ENCODE results near the gene ARID1A.

The ARID1A gene

GRCh38 chr1:26728645-26729044 is 32.8 kb downstream of the ARID1A start:
- DNase-seq: no peak

GRCh38 chr1:26729633-26730032 is 33.8 kb downstream of the ARID1A start:
- no peak for DNase-seq

- DNase-seq: no peak
Measured at GRCh38 chr1:26730695-26731094, 34.9 kb downstream of the ARID1A start.

- no peak for DNase-seq
Measured at GRCh38 chr1:26731233-26731902, 35.6 kb downstream of the ARID1A start.

GRCh38 chr1:26733392-26733791 is 37.6 kb downstream of the ARID1A start:
- DNase-seq: no peak

- DNase-seq: peak; percentile 56
Measured at GRCh38 chr1:26733982-26734381, 38.2 kb downstream of the ARID1A start.

- no peak for DNase-seq
Measured at GRCh38 chr1:26734501-26735058, 38.8 kb downstream of the ARID1A start.

- DNase-seq: no peak
Measured at GRCh38 chr1:26739329-26739914, 43.6 kb downstream of the ARID1A start.

GRCh38 chr1:26740023-26740634 is 44.3 kb downstream of the ARID1A start:
- no peak for DNase-seq

GRCh38 chr1:26740952-26741351 is 45.1 kb downstream of the ARID1A start:
- DNase-seq: no peak

- DNase-seq: no peak
Measured at GRCh38 chr1:26743426-26744059, 47.7 kb downstream of the ARID1A start.

GRCh38 chr1:26744075-26744959 is 48.5 kb downstream of the ARID1A start:
- peak; percentile 90 for DNase-seq

GRCh38 chr1:26745191-26745590 is 49.4 kb downstream of the ARID1A start:
- no peak for DNase-seq

GRCh38 chr1:26747048-26747447 is 51.2 kb downstream of the ARID1A start:
- DNase-seq: no peak

GRCh38 chr1:26748351-26748750 is 52.5 kb downstream of the ARID1A start:
- no peak for DNase-seq

- DNase-seq: no peak
Measured at GRCh38 chr1:26749458-26749857, 53.6 kb downstream of the ARID1A start.

GRCh38 chr1:26750428-26750827 is 54.6 kb downstream of the ARID1A start:
- no peak for DNase-seq

GRCh38 chr1:26752519-26752918 is 56.7 kb downstream of the ARID1A start:
- DNase-seq: no peak

- DNase-seq: no peak
Measured at GRCh38 chr1:26754086-26754874, 58.5 kb downstream of the ARID1A start.

- DNase-seq: no peak
Measured at GRCh38 chr1:26758358-26758757, 62.5 kb downstream of the ARID1A start.

- DNase-seq: no peak
Measured at GRCh38 chr1:26759531-26759930, 63.7 kb downstream of the ARID1A start.
